Fibroblast of lung (primary cell): ENCODE data around the gene SLC35B1.

Experiments
- EZH2 ChIP-seq: IDR thresholded peaks from 2 replicates; pipeline ENCODE4 v1.5.1; 2012; ENCODE audit warnings: low read length, control low read depth, mild to moderate bottlenecking; ENCODE audit errors: missing control alignments
- TF ChIP-seq, protein P1 (sequence below), 2 donors: IDR thresholded peaks in 1 of 2; conservative IDR thresholded peaks in 1 of 2; 1 replicate in 1 of 2; 2 replicates in 1 of 2; pipeline ENCODE4 v1.5.1; 2011 to 2012; ENCODE audit warnings: low read length in 2 of 2, control low read depth in 1 of 2, inconsistent platforms in 1 of 2, low read depth in 1 of 2, mild to moderate bottlenecking in 1 of 2

DNA sequence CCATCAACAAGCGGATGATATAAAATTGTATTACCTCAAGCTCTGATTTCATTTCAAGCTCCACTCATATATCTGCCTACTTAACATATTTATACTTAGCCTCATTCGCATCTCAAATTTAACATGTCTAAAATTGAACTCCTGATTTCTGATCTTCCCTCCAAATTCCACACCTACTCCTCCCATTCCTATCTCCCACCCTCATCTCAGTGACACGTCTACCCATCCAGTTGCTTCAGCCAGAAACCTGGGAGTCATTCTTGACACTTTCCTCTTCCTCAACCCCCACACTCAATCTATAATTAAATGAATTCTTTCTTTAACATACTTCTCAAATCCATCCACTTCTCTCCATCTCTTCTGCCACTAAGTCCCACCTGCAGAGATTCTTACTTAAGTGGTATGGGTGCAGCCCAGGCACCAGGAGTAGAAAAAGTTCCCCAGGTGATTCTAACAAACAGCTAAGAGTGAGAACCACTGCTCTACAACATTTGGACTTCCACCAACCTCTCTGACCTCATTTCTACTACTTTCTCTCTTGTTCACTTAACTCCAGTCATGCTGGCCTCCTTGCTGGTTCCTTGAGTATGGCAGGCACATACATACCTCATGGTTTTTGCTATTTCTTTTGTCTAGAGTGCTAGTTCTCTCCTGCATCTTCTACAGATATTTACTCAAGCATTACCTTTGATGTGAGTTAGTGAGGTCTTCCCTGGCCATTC is 47.9 kb downstream of the SLC35B1 start:
- TF ChIP-seq, protein P1, sequence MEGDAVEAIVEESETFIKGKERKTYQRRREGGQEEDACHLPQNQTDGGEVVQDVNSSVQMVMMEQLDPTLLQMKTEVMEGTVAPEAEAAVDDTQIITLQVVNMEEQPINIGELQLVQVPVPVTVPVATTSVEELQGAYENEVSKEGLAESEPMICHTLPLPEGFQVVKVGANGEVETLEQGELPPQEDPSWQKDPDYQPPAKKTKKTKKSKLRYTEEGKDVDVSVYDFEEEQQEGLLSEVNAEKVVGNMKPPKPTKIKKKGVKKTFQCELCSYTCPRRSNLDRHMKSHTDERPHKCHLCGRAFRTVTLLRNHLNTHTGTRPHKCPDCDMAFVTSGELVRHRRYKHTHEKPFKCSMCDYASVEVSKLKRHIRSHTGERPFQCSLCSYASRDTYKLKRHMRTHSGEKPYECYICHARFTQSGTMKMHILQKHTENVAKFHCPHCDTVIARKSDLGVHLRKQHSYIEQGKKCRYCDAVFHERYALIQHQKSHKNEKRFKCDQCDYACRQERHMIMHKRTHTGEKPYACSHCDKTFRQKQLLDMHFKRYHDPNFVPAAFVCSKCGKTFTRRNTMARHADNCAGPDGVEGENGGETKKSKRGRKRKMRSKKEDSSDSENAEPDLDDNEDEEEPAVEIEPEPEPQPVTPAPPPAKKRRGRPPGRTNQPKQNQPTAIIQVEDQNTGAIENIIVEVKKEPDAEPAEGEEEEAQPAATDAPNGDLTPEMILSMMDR (conservative IDR thresholded peaks at IDR 0.05 in 1 of 2, IDR thresholded peaks at IDR 0.05 in 1 of 2; ENCODE audit: low read depth in 1 of 2, low read length in 2 of 2), result no peak
- TF ChIP-seq EZH2, result no peak
